Choroid plexus epithelial cell (primary cell): ENCODE results near the gene MYO1C.

Source experiments
- DNase-seq: peaks from one replicate; pipeline ENCODE4 v3.0.0-alpha.2; 2010; ENCODE audit warnings: low read depth
- H3K4me3 ChIP-seq: 2 replicates; pipeline ENCODE4 v1.5.1; 2011; ENCODE audit warnings: low read depth, mild to moderate bottlenecking, control low read depth, low read length, moderate library complexity
- TF ChIP-seq, protein P1 (sequence below): conservative IDR thresholded peaks from 2 replicates; pipeline ENCODE4 v1.5.1; 2011; ENCODE audit warnings: low read depth, mild to moderate bottlenecking, control low read depth, inconsistent platforms, low read length, moderate library complexity

The MYO1C gene

DNA sequence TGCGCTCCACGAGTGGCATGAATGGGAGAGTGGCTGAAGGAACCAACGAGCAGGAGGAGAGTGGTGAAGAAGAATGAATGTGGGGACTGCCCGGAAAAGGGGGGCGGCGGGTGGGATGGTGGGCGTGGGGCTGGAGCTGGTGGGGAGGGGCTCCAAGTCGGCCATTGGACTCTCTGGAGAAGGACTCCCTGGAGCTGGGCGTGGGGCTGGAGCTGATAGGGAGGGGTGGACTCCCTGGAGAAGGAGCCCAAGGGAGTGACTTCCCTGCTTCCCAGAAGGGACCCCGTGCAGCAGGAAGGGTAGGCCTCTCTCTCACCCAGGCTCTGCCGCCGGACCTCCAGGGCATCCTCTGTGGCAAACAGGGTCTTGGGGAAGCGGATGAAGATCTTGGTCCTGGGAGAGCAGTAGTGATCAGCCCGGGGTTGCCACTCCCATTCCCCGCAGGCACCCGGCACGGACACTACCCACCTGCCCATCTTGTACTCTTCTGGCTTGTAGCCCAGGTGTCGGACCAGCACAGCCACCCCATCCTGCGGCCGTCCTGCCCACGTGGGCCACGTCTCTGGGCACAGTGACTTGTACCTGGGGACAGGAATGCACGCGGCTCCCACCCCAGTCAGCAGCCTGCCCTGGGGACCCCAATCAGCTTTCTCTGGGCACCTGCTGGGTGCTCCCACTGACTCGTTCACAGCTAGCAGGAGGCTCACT is 21.6 kb downstream of the MYO1C start:
- TF ChIP-seq, protein P1, sequence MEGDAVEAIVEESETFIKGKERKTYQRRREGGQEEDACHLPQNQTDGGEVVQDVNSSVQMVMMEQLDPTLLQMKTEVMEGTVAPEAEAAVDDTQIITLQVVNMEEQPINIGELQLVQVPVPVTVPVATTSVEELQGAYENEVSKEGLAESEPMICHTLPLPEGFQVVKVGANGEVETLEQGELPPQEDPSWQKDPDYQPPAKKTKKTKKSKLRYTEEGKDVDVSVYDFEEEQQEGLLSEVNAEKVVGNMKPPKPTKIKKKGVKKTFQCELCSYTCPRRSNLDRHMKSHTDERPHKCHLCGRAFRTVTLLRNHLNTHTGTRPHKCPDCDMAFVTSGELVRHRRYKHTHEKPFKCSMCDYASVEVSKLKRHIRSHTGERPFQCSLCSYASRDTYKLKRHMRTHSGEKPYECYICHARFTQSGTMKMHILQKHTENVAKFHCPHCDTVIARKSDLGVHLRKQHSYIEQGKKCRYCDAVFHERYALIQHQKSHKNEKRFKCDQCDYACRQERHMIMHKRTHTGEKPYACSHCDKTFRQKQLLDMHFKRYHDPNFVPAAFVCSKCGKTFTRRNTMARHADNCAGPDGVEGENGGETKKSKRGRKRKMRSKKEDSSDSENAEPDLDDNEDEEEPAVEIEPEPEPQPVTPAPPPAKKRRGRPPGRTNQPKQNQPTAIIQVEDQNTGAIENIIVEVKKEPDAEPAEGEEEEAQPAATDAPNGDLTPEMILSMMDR = no peak
- H3K4me3 ChIP-seq = no peak overlapping the region
- no peak for DNase-seq

DNA sequence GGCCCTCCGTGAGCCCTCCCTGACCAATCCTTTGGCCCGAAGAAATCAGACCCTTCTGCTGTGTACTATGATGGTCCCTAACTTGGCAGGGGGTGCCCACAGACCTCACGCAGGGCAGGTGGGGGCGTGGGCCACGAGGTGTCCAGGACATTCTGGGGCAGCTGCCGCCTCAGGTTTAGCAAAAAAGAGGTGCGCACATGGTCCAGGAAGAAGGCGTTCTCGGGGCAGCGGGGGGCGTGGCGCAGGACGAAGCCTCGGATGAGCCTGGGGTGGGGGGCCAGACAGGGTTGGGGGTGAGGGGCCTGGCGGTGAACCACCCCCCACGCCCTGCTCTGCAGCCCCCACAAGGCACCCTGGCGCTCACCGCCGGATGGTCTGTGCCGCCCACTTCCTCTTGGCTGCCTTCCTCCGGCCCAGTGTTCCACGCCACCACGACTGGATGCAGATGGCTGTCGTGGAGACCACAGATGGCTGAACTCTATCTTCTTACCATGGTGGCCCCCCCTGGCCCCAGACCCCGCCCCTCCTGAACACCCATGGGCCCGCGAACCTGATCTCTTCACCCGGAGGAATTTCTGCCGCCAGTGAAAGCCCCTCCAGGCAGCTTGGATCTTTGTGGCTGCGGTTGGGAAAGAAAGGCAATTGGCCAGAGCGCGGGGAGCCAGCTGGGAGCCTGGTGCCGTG is 22.3 kb downstream of the MYO1C start:
- TF ChIP-seq, protein P1 = no peak
- DNase-seq = no peak
- no peak overlapping the region for H3K4me3 ChIP-seq

DNA sequence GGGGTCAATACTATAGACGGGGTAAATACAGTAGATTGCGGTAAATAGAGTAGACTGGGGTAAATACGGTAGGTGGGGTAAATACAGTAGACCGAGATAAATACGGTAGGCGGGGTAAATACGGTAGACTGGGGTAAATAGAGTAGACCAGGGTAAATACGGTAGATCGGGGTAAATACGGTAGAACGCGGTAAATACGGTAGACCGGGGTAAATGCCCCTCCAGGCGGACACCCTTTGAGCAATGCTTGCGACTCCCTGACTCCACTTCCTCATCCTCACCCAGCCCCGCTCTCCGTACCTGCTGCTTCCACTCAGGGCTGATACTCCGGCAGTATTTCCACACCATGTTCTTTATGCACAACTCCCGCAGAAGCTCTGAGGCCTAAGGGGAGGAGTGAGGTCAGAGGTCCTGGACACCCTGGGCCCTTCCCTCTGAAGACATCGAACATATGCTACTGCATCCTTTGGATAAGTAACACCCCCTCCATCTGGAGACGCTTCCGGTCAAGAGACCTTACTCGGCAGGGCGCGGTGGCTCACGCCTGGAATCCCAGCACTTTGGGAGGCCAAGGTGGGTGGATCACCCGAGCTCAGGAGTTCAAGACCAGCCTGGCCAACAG is 23.1 kb downstream of the MYO1C start:
- H3K4me3 ChIP-seq = no peak overlapping the region
- TF ChIP-seq, protein P1 = no peak
- no peak for DNase-seq

DNA sequence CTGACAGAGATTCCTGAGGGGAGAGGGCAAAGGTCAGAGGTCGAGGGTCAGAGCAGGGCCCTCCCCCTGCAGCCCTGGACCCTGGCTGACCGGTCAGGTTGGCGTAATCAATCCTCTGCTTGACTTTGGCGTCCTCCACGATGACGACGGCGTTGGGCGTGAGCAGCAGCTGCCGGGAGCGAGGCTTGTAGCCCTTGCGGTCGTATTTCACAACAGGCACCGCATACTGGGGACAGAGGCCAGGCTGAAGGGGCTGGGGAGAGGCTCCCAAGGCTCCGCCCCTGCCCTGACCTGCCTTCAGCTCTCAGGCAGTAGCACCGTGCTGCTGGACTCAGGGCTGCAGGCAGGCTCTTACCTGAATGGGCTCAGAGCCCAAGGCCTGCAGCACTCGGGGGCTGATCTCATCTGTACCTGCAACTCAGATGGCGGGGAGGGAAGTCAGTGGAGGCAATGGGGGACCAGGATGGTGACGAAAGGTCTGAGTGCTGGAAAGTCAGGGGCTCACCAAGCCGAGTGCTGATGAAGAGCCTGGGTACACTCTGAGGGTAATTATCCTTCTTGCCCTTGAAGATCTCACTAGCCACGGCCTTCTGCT is 24.5 kb downstream of the MYO1C start:
- peak; percentile 78 for DNase-seq
- TF ChIP-seq, protein P1 = no peak
- no peak overlapping the region for H3K4me3 ChIP-seq

DNA sequence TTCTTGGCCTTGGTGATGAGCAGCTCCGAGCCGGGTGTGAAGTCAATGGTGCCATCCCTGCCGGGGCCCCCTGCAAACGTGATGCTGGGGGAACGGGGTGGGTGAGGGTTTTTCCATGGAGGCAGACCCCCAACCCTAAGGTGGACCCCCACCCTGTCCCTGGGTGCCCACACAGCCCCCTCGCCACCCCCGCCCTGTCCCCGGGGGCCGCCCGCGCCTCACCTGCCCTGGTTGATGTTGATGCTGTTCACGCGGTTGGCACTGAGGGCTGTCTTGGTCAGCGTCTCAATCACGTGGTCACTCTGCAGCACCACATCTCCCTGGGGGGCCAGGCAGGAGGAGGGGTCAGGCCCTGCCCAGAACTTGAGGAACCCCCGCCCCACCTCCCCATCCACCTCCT is 25.2 kb downstream of the MYO1C start:
- no peak overlapping the region for H3K4me3 ChIP-seq
- TF ChIP-seq, protein P1 = no peak
- no peak for DNase-seq

DNA sequence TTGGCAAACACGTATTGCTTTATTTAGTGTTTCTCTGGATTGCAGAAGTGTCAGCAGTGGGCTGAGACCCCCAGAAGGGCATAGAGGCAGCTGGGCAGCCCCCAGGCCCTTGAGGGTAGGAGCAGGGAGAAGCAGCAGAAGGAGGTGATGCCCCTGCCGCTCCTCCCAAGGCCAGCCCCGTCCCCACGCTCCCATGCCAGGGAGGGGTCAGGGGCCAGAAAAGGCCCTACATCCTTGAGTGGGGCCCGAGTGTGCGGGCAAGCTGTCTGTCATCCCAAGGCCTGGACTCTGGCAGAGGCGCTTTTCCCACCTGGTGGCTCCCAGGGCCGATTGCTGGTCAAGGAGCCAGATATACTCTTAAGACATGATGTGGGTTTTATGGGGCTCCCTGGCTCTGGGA is 28.3 kb downstream of the MYO1C start:
- DNase-seq = no peak
- H3K4me3 ChIP-seq = no peak overlapping the region
- TF ChIP-seq, protein P1 = no peak
